SK-N-SH (cell line): ENCODE results near the gene MTNR1A. TPM values are rescaled to one million over a fixed set of nuclear protein-coding genes. Genes with fewer than 3 reads are reported as not detected.
"Not testable (repeated sequence)": the region's sequence is repeated elsewhere in the genome, so short reads cannot be mapped to it uniquely, and the experiment has no call there.

Source experiments
- CTCF ChIA-PET: fragments of 300-600, 350-600 bp; formaldehyde crosslinking; extraction: SDS; loops from one replicate; lab custom pipeline; 2021; lab: Yijun Ruan, JAX
- POLR2A ChIA-PET: fragments of 350-600 bp; sonication (Branson Sonifier 250); formaldehyde crosslinking; extraction: SDS; loops from one replicate; lab custom pipeline; 2020; ENCODE audit warnings: antibody characterized with exemption, inconsistent platforms; lab: Yijun Ruan, JAX
- DNase-seq: peaks from one replicate; pipeline ENCODE4 v3.0.0; 2012
- H2AFZ ChIP-seq: fragments of 200-600 bp; sonication (generic); 2 replicates; pipeline ENCODE4 v1.8.1; 2016; ENCODE audit warnings: antibody characterized with exemption, mild to moderate bottlenecking, low read depth
- H3F3A ChIP-seq: fragments of 200-600 bp; sonication (generic); replicated peaks from 2 replicates; pipeline ENCODE3; 2016; ENCODE audit warnings: antibody characterized with exemption, mild to moderate bottlenecking; ENCODE audit not compliant: insufficient read depth
- H3K27ac ChIP-seq, 2 experiments: fragments of 200-500 bp in 1 of 2; fragments of 200-600 bp in 1 of 2; sonication (Bioruptor generic) in 1 of 2; sonication (generic), shearing (Covaris generic) in 1 of 2; 2 replicates each; pipeline versions ENCODE4 v1.5.1 to v1.6.1; 2014 to 2016; ENCODE audit warnings: low read depth in 2 of 2, inconsistent platforms in 1 of 2, low read length in 1 of 2, mild to moderate bottlenecking in 1 of 2, mixed read lengths in 1 of 2
- H3K27me3 ChIP-seq: fragments of 200-600 bp; sonication (generic), shearing (Covaris generic); 2 replicates; pipeline ENCODE4 v1.6.1; 2016; ENCODE audit warnings: mixed run types; ENCODE audit not compliant: insufficient read depth
- H3K36me3 ChIP-seq, 2 experiments: fragments of 200-500 bp in 1 of 2; fragments of 200-600 bp in 1 of 2; sonication (Bioruptor generic) in 1 of 2; sonication (generic) in 1 of 2; replicated peaks in 1 of 2; 2 replicates each; pipeline versions ENCODE3 to v1.5.1; 2014 to 2016; ENCODE audit warnings: low read length in 1 of 2, mild to moderate bottlenecking in 1 of 2; ENCODE audit not compliant: insufficient read depth in 2 of 2, control insufficient read depth in 1 of 2
- H3K4me1 ChIP-seq, 2 experiments: fragments of 200-500 bp in 1 of 2; fragments of 200-600 bp in 1 of 2; sonication (Bioruptor generic) in 1 of 2; sonication (generic), shearing (Covaris generic) in 1 of 2; 2 replicates each; pipeline versions ENCODE4 v1.5.1 to v1.6.1; 2014 to 2016; ENCODE audit warnings: low read depth in 1 of 2, low read length in 1 of 2, mixed run types in 1 of 2; ENCODE audit not compliant: insufficient read depth in 2 of 2, control insufficient read depth in 1 of 2
- H3K4me2 ChIP-seq: fragments of 200-600 bp; sonication (generic), shearing (Covaris generic); 2 replicates; pipeline ENCODE4 v1.6.1; 2017; ENCODE audit warnings: mixed run types
- H3K4me3 ChIP-seq, 2 experiments: fragments of 200-500 bp in 1 of 2; fragments of 200-600 bp in 1 of 2; sonication (Bioruptor generic) in 1 of 2; sonication (generic), shearing (Covaris generic) in 1 of 2; 2 replicates each; pipeline versions ENCODE4 v1.5.1 to v1.8.1; 2014 to 2016; ENCODE audit warnings: low read depth in 2 of 2, inconsistent platforms in 1 of 2, low read length in 1 of 2, mild to moderate bottlenecking in 1 of 2, mixed read lengths in 1 of 2, moderate library complexity in 1 of 2
- H3K79me2 ChIP-seq: fragments of 200-600 bp; sonication (generic); 2 replicates; pipeline ENCODE4 v1.8.1; 2017; ENCODE audit warnings: mild to moderate bottlenecking; ENCODE audit not compliant: insufficient read depth
- H3K9ac ChIP-seq: fragments of 200-600 bp; sonication (generic); 2 replicates; pipeline ENCODE4 v1.6.1; 2017; ENCODE audit warnings: mixed run types
- H3K9me2 ChIP-seq: fragments of 200-600 bp; sonication (generic); 2 replicates; pipeline ENCODE4 v1.6.1; 2017; ENCODE audit warnings: mixed run types
- H3K9me3 ChIP-seq: fragments of 200-600 bp; sonication (generic); 2 replicates; pipeline ENCODE4 v1.6.1; 2017; ENCODE audit warnings: mixed run types, mild to moderate bottlenecking, moderate library complexity
- H4K20me1 ChIP-seq: fragments of 200-600 bp; sonication (generic); 2 replicates; pipeline ENCODE4 v1.6.1; 2017; ENCODE audit warnings: mild to moderate bottlenecking, mixed run types; ENCODE audit not compliant: insufficient read depth
- CHD2 ChIP-seq: fragments of 150-350 bp; IDR thresholded peaks from 2 replicates; pipeline ENCODE4 v1.6.1; 2018; ENCODE audit warnings: low read length; ENCODE audit not compliant: partially characterized antibody
- CTCF ChIP-seq: fragments of 200-600 bp; sonication (generic); IDR thresholded peaks from 2 replicates; pipeline ENCODE4 v1.6.1; 2017; ENCODE audit warnings: antibody characterized with exemption, mild to moderate bottlenecking, moderate library complexity
- ELF1 ChIP-seq: IDR thresholded peaks from 2 replicates; pipeline ENCODE4 v1.4.0; 2012
- EP300 ChIP-seq, 2 experiments: IDR thresholded peaks; 2 replicates each; pipeline versions ENCODE4 v1.4.0 to v1.6.1; 2012; ENCODE audit warnings: borderline replicate concordance in 1 of 2, low read depth in 1 of 2, low read length in 1 of 2
- EZH2phosphoT487 ChIP-seq: fragments of 200-600 bp; sonication (generic); IDR thresholded peaks from 2 replicates; pipeline ENCODE4 v1.6.1; 2017; ENCODE audit warnings: low read depth, mixed run types, mild to moderate bottlenecking, antibody characterized with exemption, moderate library complexity, borderline replicate concordance
- FOSL2 ChIP-seq: IDR thresholded peaks from 2 replicates; pipeline ENCODE4 v1.4.0; 2012; ENCODE audit warnings: low read depth, mild to moderate bottlenecking, moderate library complexity, borderline replicate concordance
- FOXJ3 ChIP-seq: sonication (generic); formaldehyde crosslinking; IDR thresholded peaks from 2 replicates; pipeline ENCODE4 v1.5.1; 2020; ENCODE audit warnings: mild to moderate bottlenecking, missing genetic modification reagents
- FOXM1 ChIP-seq: IDR thresholded peaks from 2 replicates; pipeline ENCODE4 v1.4.0; 2012; ENCODE audit warnings: low read depth, mild to moderate bottlenecking
- GABPA ChIP-seq: IDR thresholded peaks from 2 replicates; pipeline ENCODE4 v1.4.0; 2012; ENCODE audit warnings: low read depth, mild to moderate bottlenecking
- MAX ChIP-seq: IDR thresholded peaks from 2 replicates; pipeline ENCODE4 v1.4.0; 2012; ENCODE audit warnings: low read depth
- MEF2A ChIP-seq: IDR thresholded peaks from 2 replicates; pipeline ENCODE4 v1.4.0; 2012; ENCODE audit warnings: low read depth, borderline replicate concordance
- NFIC ChIP-seq: IDR thresholded peaks from 2 replicates; pipeline ENCODE4 v1.4.0; 2012; ENCODE audit warnings: borderline replicate concordance
- POLR2AphosphoS5 ChIP-seq: IDR thresholded peaks from 2 replicates; pipeline ENCODE4 v1.6.1; 2012; ENCODE audit warnings: low read depth, low read length
- RCOR1 ChIP-seq: fragments of 150-350 bp; IDR thresholded peaks from 2 replicates; pipeline ENCODE4 v1.6.1; 2017; ENCODE audit warnings: antibody characterized with exemption, low read length
- RFX5 ChIP-seq: IDR thresholded peaks from 2 replicates; pipeline ENCODE4 v1.6.1; 2012; ENCODE audit warnings: mild to moderate bottlenecking, improper control_type of control experiment, low read length
- RXRA ChIP-seq: IDR thresholded peaks from 2 replicates; pipeline ENCODE4 v1.4.0; 2012; ENCODE audit warnings: low read depth, mild to moderate bottlenecking, borderline replicate concordance
- WGBS: methylation state at CpG from one replicate; pipeline ENCODE4 v1.1.6; 2017; ENCODE audit warnings: low lambda C conversion rate; 5-methylcytosine and 5-hydroxymethylcytosine counted together
- polyA plus RNA-seq, 3 experiments: library from polyadenylated mRNA; depleted of rRNA; stranded (reverse); fragments of >200 nt; gene quantifications; 2 replicates each; pipeline ENCODE4 v1.2.3, GENCODE V29; 2012

Gene MTNR1A
- polyA plus RNA-seq, 1 of the 3 experiments (the other 2 are of a cell fraction) = not detected

- TF ChIP-seq CTCF (no peak), FOXJ3 (CRISPR knock-in tag) (no peak), FOXM1 (no peak)
Observed at GRCh38 chr4:186516287-186516686, 39.1 kb downstream of the MTNR1A start (continued).

GRCh38 chr4:186514271-186514950, 41.0 kb downstream of the MTNR1A start:
- DNase-seq = no peak
- Histone ChIP-seq H3K4me1 (no peaks in the 10 kb centered on the region), H3K36me3 (no peaks in the 10 kb centered on the region), H4K20me1 (no peaks in the 10 kb centered on the region), H3K79me2 (no peaks in the 10 kb centered on the region)
- TF ChIP-seq MAX (no peak), CHD2 (no peak)
- TF ChIP-seq, all 33 proteins: peak for 0
- WGBS = 17% methylated on average over 8 of the region's 8 CpGs
- no peak overlapping the region for H3K27ac ChIP-seq
- H3K4me2 ChIP-seq = no peak overlapping the region
- no peaks in the 10 kb centered on the region for H3K9me2 ChIP-seq
- no peak overlapping the region for H3K9ac ChIP-seq
- H2AFZ ChIP-seq = no peak overlapping the region
- H3K27me3 ChIP-seq = no peaks in the 10 kb centered on the region
- ChIA-PET CTCF (no interaction called here), POLR2A (no interaction called here)
- no peaks in the 10 kb centered on the region for H3K9me3 ChIP-seq
- no peak overlapping the region for H3K4me3 ChIP-seq
- no peaks in the 10 kb centered on the region for H3F3A ChIP-seq

GRCh38 chr4:186504771-186505170, 50.6 kb downstream of the MTNR1A start:
- H3K36me3 ChIP-seq, H3F3A ChIP-seq, H3K4me3 ChIP-seq, H3K4me1 ChIP-seq, CTCF ChIA-PET, H4K20me1 ChIP-seq, H3K27ac ChIP-seq, H3K27me3 ChIP-seq, H3K79me2 ChIP-seq, DNase-seq, H3K9ac ChIP-seq, H3K9me3 ChIP-seq, H3K9me2 ChIP-seq, H3K4me2 ChIP-seq, H2AFZ ChIP-seq, POLR2A ChIA-PET: not testable (repeated sequence)
- 46% methylated on average over 8 of the region's 8 CpGs for WGBS

- WGBS = 11% methylated on average over 2 of the region's 2 CpGs
- no peaks in the 10 kb centered on the region for H3K9me3 ChIP-seq
- H3F3A ChIP-seq = no peaks in the 10 kb centered on the region
- no peak overlapping the region for H3K27ac ChIP-seq
- H3K79me2 ChIP-seq = no peaks in the 10 kb centered on the region
- CTCF ChIA-PET = no interaction called here
- no peak overlapping the region for H3K4me2 ChIP-seq
- no peaks in the 10 kb centered on the region for H4K20me1 ChIP-seq
- no peak for DNase-seq
- no peaks in the 10 kb centered on the region for H3K9me2 ChIP-seq
- H3K9ac ChIP-seq = no peak overlapping the region
- POLR2A ChIA-PET = no interaction called here
- H2AFZ ChIP-seq = no peak overlapping the region
- H3K4me3 ChIP-seq = no peak overlapping the region
- no peaks in the 10 kb centered on the region for H3K4me1 ChIP-seq
- H3K36me3 ChIP-seq = no peaks in the 10 kb centered on the region
- H3K27me3 ChIP-seq = no peaks in the 10 kb centered on the region
- TF ChIP-seq RXRA = no peak
- TF ChIP-seq GABPA = no peak
- no peak for TF ChIP-seq FOSL2
- no peak for TF ChIP-seq POLR2AphosphoS5
- no peak for TF ChIP-seq EZH2phosphoT487
- TF ChIP-seq NFIC = no peak
- TF ChIP-seq ELF1 = no peak
- no peak for TF ChIP-seq EP300 (IDR thresholded peaks at IDR 0.05; ENCODE audit: borderline replicate concordance in 1 of 2, low read depth in 1 of 2, low read length in 1 of 2)
- TF ChIP-seq CTCF = no peak
- TF ChIP-seq RCOR1 = no peak
- TF ChIP-seq RFX5 = no peak
- TF ChIP-seq FOXJ3 (CRISPR knock-in tag) = no peak
- TF ChIP-seq MEF2A = no peak
Observed at GRCh38 chr4:186502231-186502630, 53.1 kb downstream of the MTNR1A start.
